Hippocampal formation (tissue), 2 donors: ENCODE data around the gene DNER.
A peak's percentile ranks its signal among the peaks of the same experiment; 100 is the strongest.
"Not testable (repeated sequence)": the region's sequence is repeated elsewhere in the genome, so short reads cannot be mapped to it uniquely, and the experiment has no call there.

Experiments
- DNase-seq, 2 donors: peaks; one replicate each; lab custom pipeline; 2025; lab: John Stamatoyannopoulos, UW

Gene DNER

DNA sequence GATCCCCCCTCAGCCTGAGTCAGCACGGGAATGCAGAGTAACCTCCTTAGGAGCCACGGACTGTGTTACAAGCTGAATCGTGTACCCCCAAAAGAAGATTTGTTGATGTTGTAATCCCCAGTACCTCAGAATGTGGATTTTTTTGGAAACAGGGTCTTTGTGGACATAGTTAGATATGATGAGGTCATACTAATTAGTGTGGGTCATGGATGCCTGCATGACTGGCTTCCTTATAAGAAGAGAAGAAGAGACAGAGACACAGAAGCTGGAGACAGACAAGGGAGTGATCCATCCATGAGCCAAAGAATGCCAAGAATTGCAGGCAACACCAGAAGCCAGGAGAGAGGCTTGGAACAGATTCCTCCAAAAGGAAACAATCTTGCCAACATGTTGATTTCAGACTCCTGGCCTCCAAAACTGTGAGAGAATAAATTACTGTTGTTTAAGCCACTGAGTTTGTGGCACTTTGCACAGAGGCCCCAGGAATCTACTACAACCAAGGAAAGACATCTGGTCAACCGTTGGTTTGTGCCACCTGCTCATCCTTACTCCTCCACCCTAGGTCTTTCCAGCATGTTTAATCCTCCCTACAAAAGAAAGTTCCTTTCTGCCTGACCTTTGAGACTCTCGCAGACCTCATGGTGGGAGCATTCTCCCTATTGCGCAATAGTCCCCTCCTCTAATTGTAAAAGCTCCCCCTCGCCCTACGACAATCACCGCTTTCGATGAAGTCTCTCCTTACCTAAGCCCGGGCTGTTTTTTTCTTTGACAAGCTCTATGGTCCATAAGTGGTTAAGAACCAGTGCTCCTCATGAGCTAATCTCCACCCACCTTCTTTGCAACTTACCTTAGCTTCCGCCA, 91.6 kb downstream of the DNER start:
- DNase-seq: no peak

DNA sequence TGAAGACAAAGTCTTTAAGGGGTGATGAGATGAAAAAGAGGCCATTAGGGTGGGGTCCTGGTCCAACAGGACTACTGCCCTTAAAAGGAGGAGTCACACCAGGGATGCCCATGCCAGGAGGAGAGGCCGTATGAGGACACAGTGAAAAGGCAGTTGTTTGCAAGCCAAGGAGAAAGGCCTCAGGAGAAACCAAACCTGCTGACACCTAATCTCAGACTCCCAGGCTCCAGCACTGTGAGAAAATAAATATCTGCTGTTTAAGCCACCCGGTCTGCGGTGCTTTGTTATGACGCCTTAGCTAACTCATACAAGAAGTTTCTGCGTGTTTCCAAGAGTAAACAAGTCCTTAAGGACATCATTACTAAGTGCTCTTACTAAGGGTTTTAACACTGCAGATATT, 93.6 kb downstream of the DNER start:
- DNase-seq: no peak

DNA sequence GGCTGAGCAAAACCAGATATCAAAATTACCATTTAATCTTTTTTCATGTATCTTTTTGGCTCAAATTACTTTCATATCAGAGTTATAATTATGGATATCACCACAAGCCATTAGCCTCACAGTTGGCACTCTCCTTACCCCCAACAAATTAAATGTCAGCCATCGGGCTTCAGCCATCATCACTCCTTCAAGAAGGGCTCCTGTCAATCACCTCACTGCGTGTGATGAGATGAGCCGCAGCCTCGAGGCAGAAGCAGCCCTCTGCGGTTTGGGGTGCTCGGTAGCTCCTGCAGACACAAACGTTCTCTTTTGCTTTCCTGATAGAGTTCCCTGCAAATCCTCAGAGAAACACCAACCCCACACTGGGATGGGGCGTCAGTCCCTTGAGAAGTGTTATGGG, 94.1 kb downstream of the DNER start:
- no peak for DNase-seq

DNA sequence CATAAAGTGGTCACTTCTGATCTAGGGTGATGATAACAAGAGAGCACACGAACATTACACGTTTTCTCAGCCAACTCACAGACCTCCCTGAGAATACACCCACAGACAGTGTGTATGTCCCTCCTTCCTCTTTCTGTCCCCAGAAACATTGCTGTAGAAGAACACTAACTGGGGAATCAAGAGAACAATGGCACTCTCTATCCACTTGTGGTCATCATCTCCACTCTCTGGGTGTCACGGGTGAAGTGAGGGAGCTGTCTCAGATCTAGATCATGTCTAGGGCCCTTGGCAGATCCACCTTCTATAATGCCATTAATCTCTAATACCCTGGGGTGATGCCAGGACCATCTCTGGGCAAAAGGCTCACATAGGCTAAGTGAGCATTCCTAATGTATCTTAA, 97.9 kb downstream of the DNER start:
- DNase-seq: no peak

DNA sequence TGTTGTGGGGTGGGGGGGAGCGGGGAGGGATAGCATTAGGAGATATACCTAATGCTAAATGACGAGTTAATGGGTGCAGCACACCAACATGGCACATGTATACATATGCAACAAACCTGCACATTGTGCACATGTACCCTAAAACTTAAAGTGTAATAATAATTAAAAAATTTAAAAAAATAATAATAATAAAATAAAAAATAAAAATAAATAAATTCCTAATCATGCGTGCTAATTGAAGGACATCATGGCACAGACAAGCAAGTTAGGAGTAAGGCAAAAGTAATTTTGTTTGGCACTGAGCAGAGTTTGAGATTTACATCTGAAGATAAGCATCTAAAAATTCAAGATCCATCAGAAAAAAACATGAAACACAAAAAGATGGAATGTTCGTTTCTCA, 100.3 kb downstream of the DNER start:
- DNase-seq: not testable (repeated sequence)

DNA sequence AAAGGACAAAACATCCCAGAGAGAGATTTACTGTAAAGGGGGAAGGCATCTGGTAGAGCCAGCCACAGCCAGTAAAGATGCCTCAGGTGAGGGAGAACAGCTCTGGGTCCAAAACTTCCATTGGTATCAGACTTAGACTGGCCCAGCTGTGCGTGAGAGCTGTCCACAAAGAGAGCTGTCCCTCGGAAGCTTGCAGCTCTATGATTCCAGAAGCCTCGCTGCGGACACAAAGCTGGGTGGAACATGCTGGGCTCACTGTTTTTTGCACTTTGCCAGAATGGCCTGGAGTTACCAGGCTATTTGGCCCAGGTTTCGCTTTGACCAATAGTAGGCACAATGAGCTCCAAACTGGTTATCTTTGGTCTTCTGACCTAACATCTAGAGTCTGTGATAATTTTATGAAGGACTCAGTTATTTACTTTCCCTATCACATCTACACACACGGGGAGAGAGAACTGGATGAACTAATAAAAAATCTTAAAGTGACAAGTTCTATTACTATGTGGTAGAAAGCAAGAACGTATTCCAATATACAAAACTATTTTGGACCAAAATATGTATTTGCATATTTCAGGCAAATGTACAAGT, 101.9 kb downstream of the DNER start:
- DNase-seq: no peak

DNA sequence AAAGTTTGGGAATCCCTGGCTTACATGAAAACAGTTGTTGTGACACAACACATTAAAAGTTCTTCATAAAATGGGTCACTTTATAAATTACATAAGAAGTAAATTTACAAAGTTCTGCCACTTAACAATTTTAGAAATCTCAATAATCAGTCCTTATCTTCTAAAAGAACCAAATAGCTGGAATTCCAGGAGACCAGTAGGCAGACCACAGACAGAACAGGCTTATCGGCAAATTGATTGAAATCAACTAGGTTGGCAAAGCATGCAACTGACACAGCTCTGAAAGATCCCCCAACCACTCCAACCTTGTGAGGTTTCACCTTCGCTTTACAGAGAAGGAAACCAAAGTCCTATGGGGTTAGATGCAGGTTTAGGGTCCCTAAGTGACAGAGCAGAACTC, 103.0 kb downstream of the DNER start:
- DNase-seq: no peak

DNA sequence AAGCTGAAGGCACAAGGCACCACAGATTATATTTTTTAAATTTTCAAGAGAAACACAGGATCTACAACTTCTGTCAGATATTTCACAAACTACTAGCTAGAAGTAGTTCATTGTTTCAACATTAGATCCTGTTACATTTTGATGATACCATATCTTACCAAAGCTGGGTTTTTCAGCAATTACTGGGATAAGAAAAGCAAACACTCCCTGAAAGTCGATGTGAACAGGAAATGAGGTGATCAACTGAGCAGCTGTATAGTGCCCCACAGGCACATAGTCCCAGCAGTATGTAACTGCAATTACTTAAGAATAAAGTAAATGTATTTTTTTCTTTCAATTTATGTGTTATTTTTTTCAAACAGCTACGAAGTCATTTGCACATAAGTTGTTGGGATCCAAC, 103.5 kb downstream of the DNER start:
- no peak for DNase-seq

DNA sequence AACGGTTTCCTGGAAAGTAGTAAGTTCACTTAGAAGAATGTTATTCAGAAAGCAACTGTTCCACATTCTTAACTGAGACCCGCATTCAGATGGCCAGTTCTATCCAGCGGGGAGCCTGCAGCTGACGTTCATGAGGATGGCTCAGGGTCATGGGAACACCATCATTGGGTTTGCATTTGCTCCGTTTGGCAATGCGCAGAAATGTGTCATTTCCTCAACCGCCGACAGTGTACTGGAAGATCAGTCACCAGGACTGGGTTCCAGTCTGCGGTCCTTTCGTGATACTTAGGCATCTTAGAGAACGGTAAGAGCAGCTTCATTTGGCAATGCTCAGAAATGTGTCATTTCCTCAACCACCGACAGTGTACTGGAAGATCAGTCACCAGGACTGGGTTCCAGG, 104.0 kb downstream of the DNER start:
- no peak for DNase-seq

DNA sequence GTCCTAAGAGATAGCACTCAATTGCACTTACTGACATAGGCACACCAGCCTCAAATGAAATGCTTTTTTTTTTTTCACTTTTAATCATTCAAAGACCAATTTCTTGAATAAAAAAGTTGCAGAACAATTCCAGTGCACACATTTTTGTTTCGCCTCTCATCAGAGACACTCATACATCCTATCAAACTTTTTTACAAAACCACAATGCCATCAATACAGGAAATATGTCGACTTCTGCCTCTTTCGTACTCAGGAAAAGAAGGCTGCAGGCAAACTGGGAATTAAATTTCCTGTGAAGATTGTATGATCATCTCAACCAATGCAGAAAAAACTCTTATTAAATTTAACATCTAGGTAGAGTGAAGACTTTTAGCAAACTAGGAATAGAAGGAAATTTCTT, 112.4 kb downstream of the DNER start:
- no peak for DNase-seq

DNA sequence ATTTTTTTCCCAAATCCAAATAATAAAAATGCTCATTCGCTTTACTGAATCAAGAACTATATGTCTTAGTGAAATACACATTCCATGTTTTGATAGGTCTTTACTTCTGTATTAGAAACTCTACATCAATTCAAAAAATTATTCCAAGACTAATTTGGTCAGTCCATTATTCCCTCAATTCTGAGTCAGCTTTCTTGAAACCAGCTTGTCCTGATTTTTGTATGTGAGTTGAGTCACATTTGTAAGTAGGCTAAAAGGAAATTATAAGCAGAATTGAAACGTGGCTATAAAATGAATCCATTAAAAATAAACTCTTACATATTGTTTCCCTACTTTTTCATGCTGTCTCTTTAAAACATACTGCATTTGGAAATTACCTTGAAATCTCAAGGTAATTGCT, 113.0 kb downstream of the DNER start:
- no peak for DNase-seq

DNA sequence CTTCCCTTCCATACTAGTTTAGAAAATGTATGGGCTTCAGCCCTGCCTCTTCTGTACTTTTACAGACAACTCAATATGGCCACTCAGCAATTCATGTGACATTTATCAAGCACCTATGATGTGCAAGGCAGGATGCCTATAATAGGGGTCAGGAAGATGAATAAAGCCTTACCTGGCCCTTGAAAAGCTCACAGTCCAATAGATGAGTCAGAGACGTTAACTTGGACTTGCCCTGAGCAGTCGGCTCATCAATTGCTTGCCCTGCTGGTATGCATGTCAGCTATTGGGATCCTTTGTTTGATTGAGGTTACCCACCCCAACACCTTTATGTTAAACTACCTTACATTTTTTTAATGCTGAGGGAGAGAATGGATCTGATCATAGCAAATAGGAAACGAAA, 116.1 kb downstream of the DNER start:
- DNase-seq: no peak

DNA sequence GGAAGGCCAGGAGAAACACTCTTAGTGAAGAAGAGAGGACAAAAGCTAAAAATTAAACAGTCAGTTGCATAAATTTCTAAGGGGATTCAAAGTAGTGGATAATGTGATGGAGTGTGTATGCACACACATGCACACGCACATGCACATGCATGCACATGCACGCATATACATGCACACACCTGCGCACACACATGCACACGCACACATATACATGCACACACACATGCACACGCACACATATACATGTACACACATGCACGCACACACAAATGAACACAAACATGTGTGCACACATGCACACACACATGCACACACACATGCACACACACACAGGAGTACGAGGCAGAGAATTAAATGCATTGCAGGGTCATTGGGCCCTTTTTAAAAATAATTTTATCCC, 117.6 kb downstream of the DNER start:
- no peak for DNase-seq

DNA sequence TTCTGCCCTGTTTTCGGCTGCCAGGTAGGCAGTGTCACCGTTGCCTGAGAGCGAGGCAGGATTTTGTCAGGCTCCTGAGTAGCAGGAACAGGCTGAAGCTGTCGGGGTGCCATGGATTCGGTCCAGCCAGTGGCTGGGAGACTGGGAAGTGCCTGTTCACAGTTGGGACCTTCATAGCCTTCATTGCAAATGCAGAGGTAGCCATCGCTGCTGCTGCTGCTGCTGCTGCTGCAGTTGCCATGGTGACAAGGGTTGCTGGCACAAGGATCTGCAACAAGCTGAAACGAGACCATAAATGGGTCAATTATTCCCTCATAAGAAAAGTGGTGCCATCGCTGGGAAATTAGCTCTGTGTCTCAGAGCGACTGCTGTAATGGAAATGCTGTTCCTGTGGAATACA, 122.7 kb downstream of the DNER start:
- peak; percentile 51 to 68 for DNase-seq

DNA sequence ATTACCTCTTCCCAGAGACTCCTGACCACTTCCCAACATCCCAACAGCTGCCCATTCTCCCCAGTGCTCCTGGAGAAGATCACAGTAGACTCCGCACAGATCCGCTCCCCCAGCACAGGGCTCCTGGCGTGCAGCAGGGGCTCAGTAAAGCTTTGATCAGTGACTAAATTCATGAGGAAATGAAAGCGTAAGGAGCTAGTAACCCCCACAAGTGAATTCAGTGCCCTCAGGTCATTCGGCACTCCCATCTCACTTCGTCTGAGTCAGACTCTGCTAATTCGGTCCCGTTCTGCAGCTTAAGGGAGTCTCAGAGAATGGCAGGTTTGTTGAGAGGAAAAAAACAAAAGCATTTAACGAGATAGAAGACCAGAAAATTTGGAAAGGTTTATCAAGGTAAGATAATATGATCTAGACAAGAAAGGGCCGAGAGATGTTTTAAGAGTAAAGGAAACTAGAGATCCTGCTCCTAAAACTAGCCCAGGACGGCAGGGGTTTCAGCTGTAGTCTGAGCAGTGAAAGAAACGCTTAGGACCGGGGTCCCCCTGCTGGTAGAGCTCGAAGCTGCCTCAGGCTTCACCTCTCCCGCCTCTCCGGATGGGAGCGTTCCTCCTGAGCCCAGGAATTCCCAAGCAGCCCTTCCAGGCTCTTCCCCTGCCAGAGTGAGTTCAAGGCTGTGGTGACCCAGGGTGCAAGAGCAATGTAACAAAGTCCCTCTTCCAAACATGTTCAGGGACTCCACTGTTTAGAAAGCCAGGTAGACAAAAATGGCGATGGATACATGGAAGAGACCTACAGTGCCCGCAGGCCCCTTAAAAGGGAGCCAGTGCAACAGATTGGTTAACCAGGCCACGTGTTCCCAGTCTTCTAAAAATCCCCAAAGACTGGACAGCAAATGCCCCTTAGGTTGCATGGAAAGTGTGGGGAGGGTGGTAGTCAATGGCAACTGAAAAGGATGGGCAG, 127.3 kb downstream of the DNER start:
- peak; percentile 73 to 82 for DNase-seq

DNA sequence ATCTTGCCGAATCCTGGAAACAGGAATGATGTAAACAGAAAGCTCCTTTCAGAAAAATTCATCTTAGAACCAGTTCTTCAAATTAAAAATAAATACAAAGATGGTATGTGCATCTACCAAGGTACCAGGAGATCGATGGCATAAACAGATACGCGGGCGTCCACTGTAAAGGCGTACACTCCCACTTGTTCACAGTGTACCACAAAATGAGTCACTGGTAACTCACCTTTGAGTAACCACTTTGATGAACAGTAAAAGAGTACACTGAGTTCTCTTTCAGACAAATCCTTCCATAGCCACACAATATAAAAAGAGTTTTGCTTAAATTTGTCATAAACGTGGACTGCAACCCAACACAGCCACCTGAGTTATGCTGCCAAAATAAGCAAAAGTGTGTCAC, 128.3 kb downstream of the DNER start:
- no peak for DNase-seq

DNA sequence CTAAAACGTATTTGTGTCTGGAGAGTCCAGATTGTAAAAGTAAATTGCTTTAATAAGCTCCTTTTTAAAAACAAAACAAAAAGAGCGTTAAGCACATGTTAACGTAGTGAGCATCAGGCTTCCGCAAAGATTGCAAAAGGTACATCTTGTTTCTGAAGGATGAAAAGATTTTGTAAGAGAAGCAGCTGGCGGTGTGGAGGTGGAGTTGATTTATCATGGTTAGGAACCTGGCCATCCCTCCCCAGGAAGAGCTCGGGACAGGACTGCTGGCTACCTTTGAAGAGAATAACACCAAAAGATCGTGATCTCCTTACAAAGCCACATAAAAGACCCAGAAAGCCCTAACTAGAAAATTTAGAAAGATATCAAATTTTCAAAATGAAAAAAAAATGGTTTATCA, 132.2 kb downstream of the DNER start:
- no peak for DNase-seq

DNA sequence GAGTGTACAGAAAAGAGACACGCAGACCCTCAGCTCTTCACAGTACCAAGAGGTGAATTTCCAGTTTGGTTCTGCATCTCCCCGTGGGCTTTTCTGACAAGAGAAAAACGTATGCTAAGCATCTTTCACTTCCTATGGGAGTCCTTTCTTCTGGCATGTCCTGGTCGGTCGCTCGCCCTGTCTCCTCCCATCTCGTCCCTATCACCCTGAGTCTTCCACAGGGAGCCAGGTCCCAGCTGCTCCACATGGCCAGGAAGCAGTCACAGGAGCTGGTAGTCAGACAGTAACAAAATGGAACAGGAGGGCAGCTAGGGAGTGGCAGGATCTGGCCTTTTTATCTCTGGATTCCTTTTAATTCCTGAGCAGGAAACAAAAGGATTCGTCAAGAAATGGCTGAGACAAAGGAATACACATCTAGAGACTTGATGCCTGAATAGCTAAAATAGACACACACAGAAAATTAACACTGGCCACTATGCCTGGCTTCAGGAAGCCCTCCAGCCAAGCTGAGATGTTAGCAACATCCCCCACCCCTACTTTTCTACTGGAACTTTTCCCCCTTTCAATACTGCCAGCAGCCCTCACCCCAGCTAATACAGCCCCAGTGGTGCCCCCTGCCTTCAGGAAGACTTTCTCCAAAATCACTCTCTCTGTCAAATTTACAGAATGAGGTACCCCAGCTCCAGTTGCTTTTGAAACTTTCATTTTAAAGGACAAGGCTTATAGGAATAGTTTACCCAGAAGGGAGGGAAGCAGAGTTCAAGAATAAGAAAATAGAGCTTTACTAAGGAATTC, 136.1 kb downstream of the DNER start:
- no peak for DNase-seq

DNA sequence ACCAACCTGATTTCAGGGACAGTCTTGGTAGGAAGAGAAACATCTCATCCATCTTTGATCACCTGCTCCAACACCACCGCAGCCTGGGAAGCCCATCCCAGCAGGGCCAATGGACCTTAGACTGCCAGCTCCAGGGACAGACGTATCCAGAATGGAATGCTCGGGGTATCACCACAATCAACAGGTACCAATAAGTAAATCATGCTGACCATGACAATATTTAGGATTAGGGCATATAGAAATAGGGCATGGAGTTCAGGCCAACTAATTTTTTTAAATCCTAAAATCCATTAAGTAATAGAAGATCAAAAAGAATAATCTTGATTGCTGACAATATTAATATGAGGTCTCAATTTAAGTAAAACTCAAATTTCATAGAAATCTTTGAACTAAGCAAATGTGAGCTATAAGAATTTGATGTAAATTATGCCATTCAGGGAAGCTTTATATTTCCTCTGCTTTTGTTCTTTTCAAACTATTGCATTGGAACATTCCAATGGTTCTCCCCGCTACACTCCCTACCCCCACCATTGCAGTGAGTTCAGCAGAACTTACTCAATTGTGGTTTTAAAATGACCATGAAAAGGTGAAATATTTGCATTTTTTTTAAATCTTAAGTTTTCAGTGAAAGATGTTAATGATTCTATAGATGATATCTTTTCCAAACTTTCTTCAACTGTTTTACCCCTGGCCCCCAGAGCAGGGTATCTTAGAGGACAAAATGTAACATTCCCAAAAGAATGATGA, 138.6 kb downstream of the DNER start:
- no peak for DNase-seq

DNA sequence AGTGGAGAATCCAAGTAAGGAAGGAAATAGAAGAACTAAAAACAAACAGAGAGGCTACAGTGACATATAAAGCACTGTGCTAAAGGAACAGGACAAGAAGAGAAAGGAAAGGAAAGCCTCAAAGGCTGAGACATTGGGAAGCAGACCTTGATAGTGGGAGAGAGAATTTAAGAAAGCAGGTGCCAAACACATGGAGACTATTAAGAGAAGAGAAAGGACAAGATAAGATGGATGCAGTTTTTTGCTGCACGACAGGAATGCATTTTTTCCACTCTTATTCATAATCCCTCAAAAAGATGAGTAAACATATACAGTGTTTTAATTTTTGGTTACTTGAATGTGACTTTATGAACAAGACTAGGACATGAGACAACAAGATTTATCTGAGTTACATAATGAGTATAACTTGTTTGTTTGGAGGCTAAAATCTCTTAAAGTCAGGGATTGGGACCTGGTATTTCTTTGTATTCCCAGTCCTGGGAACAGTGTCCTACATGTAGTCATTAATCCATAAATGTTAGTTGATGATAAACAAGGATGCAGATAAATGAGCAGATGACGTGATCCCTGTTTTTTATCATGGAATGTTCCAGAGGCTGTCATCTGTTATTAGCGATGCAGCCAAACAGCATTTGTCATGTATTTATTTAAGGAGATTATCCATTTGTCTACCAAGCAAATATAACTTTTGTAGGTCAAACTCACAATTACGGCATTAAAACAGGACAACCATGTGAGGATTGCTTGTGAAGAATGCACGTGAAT, 141.7 kb downstream of the DNER start:
- no peak for DNase-seq
